Renal pelvis (tissue), 4 donors: ENCODE data around the gene MFRP. TPM values are rescaled to one million over a fixed set of nuclear protein-coding genes. Genes with fewer than 3 reads are reported as not detected.

Source experiments
- DNase-seq: peaks from one replicate; pipeline ENCODE4 v3.0.0-alpha.2; 2013
- polyA plus RNA-seq, 3 donors: library from polyadenylated mRNA; unstranded; fragments of 120-200 nt; gene quantifications; one replicate each; pipeline ENCODE4 v1.2.1, GENCODE V29; 2013; ENCODE audit not compliant: insufficient read length in 3 of 3

The MFRP gene
- polyA plus RNA-seq, 3 donors: not detected

DNA sequence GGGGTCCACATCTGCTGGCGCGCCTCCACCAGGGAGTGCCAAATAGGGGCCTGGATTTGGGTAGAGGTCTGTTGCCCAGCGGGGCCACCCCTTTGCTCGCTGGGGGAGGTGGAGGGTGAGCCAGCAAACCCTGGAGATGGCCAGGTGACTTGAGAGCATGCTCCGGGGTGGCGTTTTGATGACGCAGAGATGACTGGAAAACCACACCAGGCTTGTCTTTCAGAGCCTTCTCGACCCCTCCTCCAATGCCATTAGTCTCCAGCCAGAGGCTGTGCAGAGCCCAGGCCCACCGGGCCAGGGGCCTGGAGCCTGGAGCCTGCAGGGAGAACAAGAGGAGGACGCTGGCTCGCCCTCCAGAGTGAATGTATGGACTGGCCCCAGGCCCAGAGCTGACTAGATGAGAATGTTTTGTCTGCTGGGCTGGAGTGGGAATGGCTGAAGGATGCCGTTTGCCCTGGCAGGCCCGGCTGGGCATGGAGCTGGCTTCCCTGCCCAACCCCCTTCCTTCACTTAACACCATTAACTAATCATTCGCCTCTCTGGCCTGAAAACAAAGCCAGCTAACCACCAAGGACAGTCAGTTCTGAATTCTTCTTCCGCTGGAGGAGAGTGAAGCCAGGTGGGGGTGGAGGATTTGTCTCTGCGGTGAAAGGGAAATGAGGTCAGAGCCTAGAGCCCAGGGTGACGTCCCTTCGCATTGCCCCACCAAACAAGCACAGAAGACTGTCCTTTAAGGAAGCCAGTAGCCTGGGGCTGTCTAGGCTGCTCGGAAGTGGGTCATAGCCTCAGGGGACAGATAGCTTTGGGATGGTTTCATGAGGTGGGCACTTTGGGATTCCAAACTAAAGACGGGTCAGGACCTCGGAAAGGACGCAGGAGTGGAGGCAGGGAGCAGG, 28.0 kb downstream of the MFRP start:
- DNase-seq: no peak

DNA sequence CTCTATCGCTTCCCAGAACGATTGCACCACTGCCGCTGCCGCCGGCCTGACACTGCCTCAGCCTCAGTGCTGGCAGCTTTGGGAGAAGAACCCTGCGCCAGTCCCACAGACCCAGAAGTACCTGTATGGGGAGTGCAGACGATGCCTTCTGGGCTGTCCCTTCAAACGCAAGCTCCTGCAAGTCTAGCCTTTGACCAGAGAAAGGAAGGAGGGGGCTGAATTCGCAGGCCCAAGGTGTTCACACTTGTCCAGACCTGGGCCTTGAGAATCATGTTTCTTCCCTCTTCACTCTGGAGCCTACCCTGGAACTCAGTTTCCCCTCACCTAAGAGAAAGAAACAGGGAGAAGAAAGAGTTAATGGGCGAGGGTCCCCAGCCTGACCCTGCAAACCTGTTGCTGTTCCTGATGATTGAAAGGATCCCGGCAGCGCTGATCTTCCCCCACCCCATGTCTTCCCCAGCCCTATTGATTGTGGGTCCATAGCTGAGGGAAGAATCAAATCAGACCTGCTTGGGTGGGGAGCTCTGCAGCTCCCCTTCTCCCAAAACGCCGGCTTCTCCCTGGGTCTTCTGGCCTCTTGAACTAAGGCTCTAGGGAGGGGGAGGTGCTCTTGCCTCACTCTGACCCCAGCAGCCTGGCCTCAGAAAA, 28.8 kb downstream of the MFRP start:
- no peak for DNase-seq

DNA sequence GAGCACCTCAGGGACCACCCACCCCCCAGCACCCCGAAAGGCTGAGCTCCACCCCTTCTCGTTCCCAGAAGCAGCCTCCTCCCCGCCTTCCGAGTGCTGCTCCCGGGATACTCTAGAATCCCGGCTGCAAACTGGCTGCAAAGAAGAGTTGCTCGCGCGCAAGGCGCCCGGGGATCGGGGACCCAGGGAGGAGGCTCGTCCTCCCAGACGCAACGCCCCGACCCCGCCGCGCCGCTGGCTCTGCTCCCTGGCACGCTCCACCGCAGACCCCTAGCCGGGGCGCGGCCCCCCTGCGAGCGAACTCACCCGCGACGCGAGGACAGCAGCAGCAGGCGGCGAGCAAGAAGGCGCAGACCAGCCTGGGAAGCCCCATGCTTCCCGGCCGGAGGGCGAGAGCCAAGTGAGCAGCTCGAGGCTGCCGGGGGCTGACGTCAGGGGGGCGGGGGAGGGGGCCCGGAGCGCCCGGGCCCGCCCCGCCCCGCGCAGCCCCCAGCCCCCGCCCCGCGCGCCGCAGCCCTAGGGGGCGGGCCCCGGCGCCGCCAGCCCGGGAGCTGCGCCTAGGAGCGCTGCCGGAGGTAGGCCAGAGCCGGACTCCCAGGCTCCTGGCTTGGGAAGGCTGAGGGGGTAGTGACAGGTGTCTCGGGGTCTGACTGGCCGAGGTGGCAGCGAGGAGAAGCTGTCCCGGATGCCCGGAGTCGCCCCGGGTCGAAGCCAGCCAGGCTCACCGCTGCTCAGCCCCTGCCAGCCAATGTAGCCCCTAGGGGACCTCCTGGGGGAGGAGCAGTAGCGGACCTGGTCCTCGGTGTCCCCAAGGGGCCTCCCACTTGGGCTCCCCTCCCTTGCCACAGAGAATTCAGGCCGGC, 29.5 kb downstream of the MFRP start, which contains the start of gene MCAM:
MCAM (minus strand) TSS at position 402 of the 863 bp plus-strand sequence; CDS start at position 373, 29 bp downstream.
- DNase-seq: no peak

DNA sequence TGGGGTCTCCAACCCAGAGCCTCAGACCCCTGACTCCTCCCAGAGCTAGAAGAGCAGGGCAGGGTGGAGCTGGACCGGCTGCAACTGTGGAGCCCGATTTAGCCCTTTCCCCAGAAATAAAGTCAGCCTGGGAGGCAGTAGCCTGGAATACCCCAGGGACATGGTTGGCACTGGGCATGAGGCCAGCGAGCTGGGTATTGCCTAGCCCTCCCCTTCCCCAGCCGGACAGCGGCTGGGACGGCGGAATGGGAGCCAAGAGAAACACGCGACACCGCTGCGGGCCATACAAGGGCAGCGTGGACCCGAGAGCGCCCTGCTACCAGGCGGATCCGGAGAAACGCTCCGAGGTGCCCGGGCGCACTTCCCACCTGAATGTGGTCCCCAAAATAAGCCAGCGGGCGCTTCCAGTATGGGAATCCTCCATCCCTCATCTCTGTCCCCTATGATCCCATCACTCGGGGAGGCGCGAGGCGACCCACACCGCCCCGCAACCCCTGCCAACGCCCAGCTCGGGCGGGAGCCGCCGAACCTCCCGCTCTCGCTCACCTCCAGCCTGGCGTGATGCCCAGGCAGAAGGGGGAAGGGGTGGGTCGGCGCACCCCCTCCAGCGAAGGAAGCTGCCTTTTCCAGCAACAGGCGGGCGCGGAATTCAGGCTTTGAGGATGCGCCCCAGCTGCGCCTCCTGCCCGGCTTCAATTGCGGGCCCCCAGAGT, 30.3 kb downstream of the MFRP start:
- no peak for DNase-seq

DNA sequence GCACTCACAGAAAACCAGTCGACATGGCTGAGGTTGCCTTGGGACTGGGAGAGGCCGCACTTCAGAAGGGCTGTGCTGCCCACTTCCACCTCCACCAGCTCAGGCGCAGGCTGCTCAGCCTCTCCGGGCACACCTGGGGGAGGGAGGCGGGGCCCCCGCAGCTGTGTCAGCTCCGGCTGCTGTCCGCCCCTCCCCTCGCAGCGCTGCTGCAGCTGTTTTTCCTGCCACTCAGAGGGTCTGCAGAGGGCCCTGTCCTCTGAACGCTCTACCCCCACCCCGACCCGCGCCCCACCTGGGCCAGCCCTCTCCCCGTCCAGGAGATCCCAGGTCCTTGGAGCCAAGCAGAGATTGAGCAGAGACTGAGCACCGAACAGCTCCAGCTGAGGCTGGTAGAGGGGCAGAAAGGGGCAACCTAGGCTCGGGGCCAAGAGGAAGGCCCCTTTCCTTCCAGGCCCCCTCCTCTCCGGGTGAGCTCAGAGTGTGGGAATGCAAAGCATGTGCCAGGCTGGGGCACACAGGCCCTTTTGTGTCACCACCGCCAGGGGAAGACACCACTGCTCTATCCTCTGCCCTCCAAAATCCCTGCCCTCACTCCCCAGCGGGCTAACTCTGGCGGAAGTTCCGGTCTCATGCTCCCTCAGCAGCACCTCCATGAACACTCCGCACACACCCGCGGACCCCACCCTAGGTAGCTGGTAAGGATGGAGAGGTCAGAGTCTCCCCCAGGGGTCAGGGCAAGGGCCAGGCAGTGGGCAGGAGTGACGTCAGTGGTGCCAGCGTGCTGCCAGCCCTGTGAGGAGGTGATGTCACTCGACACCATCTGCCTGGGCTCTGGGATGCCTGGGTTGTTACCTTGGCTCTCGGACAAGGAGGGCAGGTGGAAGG, 31.1 kb downstream of the MFRP start:
- DNase-seq: no peak

DNA sequence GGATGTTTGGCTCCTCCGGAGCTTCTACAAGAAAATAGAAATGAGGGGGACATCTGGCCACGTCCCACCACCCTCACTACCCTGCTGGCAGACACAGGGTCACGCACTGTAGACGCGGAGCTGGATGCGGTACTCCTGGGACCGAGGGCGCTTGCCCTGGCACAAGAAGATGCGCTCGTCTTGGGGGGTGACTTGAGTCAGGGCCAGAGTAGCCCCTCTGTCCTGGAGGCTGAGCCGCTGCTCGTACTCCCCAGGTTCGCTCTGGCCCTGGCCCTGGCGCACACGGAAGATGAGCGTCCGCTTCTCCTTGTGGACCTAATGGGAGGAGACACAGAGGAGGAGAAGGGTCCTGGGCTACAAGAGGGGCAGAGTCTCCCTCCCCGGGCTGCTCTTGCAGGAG, 31.8 kb downstream of the MFRP start:
- no peak for DNase-seq

DNA sequence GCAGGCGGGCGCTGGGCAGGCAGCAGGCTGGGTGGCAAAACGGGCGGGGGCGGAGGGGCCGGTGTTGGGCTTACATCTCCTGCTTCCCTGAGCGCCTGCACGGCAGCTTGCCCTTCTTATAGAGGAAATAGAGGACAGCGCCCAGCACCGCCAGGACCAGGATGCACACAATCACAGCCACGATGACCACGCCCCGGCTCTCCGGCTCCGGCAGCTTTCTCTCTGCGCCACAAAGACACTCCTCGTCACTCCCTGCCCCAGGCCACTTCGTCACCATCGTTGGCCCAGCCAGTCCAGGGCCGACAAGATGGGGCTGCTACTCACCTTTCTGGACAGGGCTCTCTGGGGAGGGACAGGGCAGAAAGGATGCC, 35.8 kb downstream of the MFRP start:
- no peak for DNase-seq

DNA sequence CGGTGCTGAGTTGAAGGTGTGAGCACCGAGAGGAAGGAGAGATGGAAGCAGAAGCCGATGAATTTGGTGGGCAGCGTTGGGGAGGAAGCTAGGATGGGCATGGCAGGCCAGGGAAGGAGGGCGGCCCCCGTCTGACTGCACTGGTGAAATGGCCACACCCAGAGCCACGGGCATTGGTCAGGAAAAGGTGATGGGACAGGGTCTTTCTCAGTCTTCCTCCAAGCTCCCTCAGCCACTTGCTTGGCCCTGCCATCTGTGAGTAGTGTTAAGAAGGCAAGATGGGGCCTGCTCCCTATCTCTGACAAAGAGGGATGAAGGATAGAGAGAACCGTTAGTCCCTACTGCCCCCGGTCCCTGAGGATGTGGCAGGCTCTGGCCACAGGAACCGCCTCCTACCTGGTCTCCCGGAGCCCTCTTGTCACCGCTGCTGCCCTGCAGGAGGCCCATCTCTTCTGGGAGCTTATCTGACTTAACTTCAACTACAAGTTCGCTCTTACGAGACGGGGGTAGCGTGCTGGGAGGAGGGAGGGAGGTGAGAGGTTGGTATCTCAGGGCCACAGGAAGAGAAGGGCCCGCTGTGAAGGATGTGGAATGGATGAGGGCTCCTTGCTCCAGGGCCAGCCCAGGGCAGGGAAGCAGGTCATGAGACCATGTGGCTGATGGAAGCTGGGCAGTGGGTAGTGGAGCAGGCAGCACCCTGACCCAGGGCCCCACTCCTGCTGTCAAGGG, 36.4 kb downstream of the MFRP start:
- DNase-seq: no peak

DNA sequence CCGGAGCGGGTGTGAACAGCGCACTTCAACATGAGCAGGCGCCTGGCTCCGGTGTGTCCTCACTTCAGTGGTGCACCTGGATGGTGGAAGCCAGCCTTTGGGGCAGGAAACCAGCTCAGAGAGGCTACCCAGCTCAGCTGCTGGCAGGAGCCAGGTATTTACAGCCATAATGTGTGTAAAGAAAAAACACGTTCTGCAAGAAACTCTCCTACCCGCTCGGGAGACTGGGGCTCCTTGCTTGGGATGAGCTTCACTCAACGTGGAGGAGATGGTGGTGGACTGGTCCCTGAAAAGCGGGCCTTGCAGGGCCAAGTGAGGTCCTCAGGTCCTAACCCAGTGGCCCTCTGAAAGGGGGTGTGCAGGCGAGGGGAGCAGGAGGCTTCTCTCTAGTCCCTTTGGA, 37.1 kb downstream of the MFRP start:
- DNase-seq: no peak

DNA sequence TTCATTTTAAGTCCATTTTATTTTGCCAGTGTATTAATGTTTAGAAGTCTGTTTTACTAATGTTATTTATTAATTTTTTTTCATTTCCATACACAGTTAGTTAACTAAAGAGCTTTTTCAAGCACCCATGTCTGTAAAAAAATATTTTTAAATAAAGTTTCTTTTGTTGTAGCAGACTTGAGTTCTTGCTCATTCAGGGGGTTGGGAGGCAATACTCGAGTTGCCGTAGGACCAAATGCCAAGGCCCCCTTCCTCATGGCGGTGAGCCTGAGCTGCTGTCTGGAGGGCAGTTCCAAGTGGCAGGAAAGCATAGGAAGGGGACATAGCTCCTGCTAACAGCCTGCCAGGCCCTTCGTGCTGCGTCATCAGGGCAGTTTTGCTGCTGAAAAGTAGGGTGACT, 38.5 kb downstream of the MFRP start:
- DNase-seq: no peak

DNA sequence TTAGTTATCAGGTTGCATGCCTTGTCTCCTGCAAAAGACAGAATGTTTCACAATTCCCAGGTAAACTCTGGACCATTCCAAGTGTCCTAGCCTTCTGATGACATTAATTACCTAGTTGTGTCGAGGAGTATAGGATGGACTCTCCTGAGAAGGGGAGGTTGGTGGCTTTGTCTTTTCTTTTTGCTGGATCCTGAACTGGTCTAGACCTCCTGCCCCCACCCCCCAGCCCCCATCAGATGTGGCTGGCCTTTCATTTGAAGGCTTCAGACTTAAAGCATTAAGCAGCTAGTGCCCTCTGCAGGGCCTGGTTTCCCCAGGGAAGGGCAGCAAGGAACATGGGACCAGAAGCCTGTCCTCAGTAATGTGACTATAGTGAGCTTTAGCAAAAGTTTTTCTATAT, 39.3 kb downstream of the MFRP start:
- DNase-seq: no peak

DNA sequence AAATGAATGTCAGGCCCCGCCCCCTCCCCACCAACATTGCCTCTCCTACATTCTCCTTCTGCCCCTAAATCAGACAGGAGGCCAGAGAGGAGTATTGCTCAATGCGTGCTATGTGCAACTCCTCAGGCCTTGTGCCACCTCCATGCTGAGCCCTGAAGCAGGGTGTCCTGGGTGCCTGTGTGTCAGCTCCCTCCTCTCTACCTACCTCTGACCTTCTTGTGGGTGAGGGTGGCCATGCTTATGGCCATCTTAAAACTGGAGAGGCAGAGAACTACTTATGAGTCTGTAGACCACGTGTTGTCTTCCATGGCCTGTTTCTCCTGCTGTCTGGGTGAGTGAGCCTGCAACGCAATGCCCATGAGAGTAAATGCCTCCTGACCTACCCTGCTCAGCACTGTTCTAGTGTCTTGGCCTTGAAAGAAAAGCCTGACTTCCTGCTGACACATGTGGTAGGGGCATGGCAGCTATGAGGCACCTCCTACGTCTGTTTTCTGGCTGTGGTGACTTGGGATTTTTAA, 40.1 kb downstream of the MFRP start:
- no peak for DNase-seq

DNA sequence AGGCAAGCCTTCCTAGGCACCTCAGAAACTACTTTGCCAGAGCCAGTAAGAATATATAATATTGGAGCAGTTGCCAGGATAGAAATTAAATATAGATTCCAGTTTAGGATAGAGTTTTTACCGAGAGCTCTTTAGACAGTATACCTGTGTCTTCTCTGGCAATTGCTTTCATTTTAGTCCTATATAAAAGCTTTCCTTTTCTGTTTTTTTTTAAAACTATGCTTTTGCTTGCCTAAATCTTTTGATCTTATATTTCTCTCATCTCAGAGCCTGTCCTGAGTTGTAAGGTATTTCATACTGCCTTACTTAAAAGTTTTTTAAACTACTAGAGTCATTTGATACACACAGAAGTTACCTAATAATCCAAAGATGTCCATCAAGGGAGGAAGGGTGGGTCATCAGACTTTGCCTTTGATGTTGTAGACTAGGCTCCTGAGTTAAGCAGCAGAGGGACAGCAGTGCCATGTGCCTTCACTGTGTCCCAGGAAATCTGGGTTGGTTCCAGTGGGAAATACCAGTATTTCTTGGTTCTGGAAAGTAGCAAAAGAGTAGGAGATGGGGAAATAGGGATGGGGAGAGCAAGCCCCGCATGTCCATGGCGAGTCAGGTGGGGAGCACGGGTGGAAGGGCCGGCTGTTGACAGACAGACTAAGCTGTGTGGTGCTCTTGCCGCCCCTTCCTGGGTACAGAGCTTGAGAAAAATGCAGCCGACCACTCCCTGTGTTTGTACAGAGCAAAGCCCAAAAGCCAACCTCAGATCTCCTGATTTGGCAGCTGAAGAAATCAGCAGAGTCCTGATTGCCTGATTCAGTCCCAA, 40.7 kb downstream of the MFRP start:
- DNase-seq: no peak

DNA sequence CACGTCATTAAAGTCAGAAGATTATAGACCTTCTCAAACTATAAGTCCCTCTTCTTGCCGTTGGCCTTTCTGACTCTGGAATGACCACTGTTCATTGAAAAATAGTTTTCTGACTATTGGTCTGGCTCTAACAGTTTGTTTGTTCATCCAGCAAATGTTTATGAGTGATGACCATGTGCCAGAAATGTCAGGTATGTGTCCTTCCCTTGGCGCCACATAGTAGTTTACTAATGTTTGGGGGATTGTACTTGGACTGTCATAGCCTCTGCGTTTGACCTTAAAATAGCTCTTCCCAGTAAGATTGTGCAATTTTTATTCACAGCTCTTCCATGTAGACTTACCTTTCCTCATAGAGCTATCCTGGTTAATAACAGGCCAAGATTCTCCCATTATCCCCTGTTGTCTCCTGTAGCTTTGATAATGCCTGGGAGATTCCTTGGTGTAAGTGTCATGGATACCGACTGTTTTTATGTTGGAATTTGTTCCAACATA, 43.2 kb downstream of the MFRP start:
- DNase-seq: no peak

DNA sequence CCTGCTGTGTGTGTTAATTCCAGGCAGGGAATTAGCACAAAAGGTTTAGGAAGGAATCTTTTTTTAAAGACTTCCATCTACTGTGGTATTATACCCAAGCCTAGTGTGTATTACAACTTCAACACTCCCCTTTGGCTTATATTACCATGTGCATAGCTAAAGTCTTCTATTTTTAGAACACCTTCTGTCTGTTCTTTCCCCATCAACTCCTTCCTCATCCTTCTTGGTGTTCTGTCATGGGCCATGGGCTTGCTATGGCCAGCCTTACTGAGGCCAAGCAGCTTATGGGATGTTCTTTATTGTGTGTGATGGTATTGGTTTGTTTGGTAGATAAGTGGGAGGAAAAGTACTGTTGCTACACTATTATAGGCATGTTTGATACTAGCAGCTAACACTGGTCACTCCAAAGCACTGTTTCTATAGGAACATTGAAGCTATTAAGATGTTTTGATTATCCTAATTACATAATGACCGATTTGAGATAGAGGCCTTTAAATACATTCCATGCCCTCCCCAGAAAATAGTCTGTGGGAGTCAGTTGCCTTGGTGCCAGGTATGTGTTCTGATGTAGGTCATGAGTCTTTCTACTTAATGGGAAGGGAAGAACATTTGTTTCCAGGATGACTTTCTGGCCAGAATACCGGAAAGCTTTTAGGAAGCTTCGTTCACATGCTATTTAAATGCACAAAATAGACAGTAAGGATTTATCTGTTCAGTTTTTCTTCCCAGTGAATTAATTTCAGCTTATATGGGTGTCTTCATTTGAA, 46.1 kb downstream of the MFRP start:
- DNase-seq: no peak

DNA sequence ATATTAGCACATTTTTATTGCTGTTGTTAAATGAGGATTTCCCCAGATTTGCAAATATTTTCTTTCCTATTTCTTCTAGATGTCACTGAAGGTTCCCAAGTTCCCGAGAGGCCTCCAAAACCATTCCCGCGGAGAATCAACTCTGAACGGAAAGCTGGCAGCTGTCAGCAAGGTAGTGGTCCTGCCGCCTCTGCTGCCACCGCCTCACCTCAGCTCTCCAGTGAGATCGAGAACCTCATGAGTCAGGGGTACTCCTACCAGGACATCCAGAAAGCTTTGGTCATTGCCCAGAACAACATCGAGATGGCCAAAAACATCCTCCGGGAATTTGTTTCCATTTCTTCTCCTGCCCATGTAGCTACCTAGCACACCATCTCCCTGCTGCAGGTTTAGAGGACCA, 47.1 kb downstream of the MFRP start:
- DNase-seq: no peak

DNA sequence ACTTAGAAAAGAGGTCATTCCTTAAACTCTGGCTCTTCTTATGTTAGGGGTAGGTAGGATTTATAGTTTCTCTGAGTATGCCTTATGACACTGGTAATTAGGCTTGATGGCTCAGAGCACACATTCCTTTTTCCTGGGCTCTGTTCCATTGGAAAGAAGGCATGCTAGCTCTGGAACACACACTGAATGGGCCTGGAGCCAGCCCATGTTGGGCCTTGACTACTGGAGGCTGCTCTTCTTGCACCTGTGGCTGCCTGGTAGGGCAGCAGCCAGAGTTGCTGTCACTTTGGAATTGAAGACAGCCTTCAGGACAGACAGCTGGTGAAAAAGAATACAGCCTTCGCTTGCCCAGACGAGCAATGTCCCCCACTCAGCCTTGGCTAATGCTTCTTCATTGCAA, 47.8 kb downstream of the MFRP start:
- DNase-seq: no peak

DNA sequence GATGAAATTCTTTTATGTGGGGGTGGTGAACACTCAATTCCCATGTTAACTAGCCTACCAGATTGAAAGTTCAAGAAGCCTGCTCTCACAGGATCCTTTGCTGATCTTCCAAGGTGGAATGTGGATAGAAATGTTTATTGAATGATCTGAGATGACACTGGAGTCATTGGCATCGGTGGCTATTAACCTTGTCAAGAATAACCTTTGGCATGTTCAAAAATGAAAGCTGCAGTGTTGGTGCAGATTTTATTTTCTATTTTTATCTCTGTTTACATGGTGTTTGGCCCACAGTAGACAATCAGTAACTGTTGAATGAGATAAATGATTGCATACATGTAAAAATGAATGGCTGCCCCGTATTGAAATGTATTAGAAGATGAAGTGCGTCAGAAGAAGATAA, 48.6 kb downstream of the MFRP start:
- DNase-seq: no peak
